Chondrocyte (in vitro differentiated cells): ENCODE results near the gene APLF. TPM values are rescaled to one million over a fixed set of nuclear protein-coding genes. Genes with fewer than 3 reads are reported as not detected.
"Not testable (repeated sequence)": the region's sequence is repeated elsewhere in the genome, so short reads cannot be mapped to it uniquely, and the experiment has no call there.

Experiments
- DNase-seq: peaks from one replicate; pipeline ENCODE4 v3.0.0; 2021; ENCODE audit warnings: mixed read lengths, low spot score
- H3K27ac Mint-ChIP-seq: one replicate; pipeline ENCODE4 v1.8.0; 2021; ENCODE audit warnings: mild to moderate bottlenecking, moderate library complexity, mixed read lengths; ENCODE audit not compliant: unreplicated experiment
- H3K27me3 Mint-ChIP-seq: 2 replicates; pipeline ENCODE4 v1.8.0; 2021; ENCODE audit warnings: low read depth, mixed read lengths
- H3K36me3 Mint-ChIP-seq: 2 replicates; pipeline ENCODE4 v1.8.0; 2021; ENCODE audit warnings: low read depth, mixed read lengths
- H3K4me1 Mint-ChIP-seq: 2 replicates; pipeline ENCODE4 v1.8.0; 2021; ENCODE audit warnings: low read depth, mild to moderate bottlenecking, mixed read lengths
- H3K4me3 Mint-ChIP-seq: one replicate; pipeline ENCODE4 v1.8.0; 2021; ENCODE audit warnings: mild to moderate bottlenecking, moderate library complexity, mixed read lengths; ENCODE audit not compliant: unreplicated experiment
- H3K9me3 Mint-ChIP-seq: 2 replicates; pipeline ENCODE4 v1.8.0; 2021; ENCODE audit warnings: low read depth, mixed read lengths
- CTCF ChIP-seq: fragments of 200-600 bp; sonication (generic); IDR thresholded peaks from 2 replicates; pipeline ENCODE4 v1.5.0; 2021; ENCODE audit warnings: antibody characterized with exemption, mild to moderate bottlenecking, moderate library complexity
- total RNA-seq: library from RNA; stranded (reverse); gene quantifications from 3 replicates; pipeline ENCODE4 v1.2.1, GENCODE V29; 2021

The APLF gene
- total RNA-seq, 1 donor from 2014 or later = 3.9 TPM

GRCh38 chr2:68435615-68436014 is 31.8 kb upstream of the APLF start:
- no peaks in the 10 kb centered on the region for H3K27me3 Mint-ChIP-seq
- H3K9me3 Mint-ChIP-seq = no peaks in the 10 kb centered on the region
- H3K36me3 Mint-ChIP-seq = no peaks in the 10 kb centered on the region
- H3K4me3 Mint-ChIP-seq = peak overlapping the region; percentile 42
- TF ChIP-seq CTCF = no peak
- peak overlapping the region; percentile 91 for H3K27ac Mint-ChIP-seq
- H3K4me1 Mint-ChIP-seq = peaks cover 23% of the 10 kb centered on the region
- DNase-seq = no peak

- peak overlapping the region; percentile 46 for H3K4me3 Mint-ChIP-seq
- H3K4me1 Mint-ChIP-seq = peaks cover 28% of the 10 kb centered on the region
- H3K36me3 Mint-ChIP-seq = no peaks in the 10 kb centered on the region
- TF ChIP-seq CTCF = no peak
- no peaks in the 10 kb centered on the region for H3K9me3 Mint-ChIP-seq
- H3K27me3 Mint-ChIP-seq = no peaks in the 10 kb centered on the region
- no peak for DNase-seq
- H3K27ac Mint-ChIP-seq = peak overlapping the region; percentile 91
Observed at GRCh38 chr2:68436270-68436669, 31.1 kb upstream of the APLF start.

GRCh38 chr2:68438455-68439303 is 28.7 kb upstream of the APLF start:
- no peaks in the 10 kb centered on the region for H3K9me3 Mint-ChIP-seq
- H3K27ac Mint-ChIP-seq = no peak overlapping the region
- no peak overlapping the region for H3K4me3 Mint-ChIP-seq
- TF ChIP-seq CTCF = no peak
- H3K27me3 Mint-ChIP-seq = peaks cover 5% of the 10 kb centered on the region
- H3K4me1 Mint-ChIP-seq = peaks cover 32% of the 10 kb centered on the region
- no peak for DNase-seq
- no peaks in the 10 kb centered on the region for H3K36me3 Mint-ChIP-seq

GRCh38 chr2:68441179-68441993 is 26.0 kb upstream of the APLF start:
- no peaks in the 10 kb centered on the region for H3K9me3 Mint-ChIP-seq
- no peak for DNase-seq
- peaks cover 14% of the 10 kb centered on the region for H3K4me1 Mint-ChIP-seq
- no peak overlapping the region for H3K27ac Mint-ChIP-seq
- peak; percentile 97 for TF ChIP-seq CTCF
- peaks cover 9% of the 10 kb centered on the region for H3K27me3 Mint-ChIP-seq
- H3K36me3 Mint-ChIP-seq = no peaks in the 10 kb centered on the region
- H3K4me3 Mint-ChIP-seq = no peak overlapping the region

GRCh38 chr2:68441994-68442322 is 25.4 kb upstream of the APLF start:
- Mint-ChIP-seq H3K27ac (no peak overlapping the region), H3K4me3 (no peak overlapping the region), H3K9me3 (no peaks in the 10 kb centered on the region), H3K36me3 (no peaks in the 10 kb centered on the region), H3K27me3 (peaks cover 9% of the 10 kb centered on the region), H3K4me1 (peaks cover 10% of the 10 kb centered on the region)
- peak; percentile 58 for TF ChIP-seq CTCF
- DNase-seq = no peak

GRCh38 chr2:68446425-68446824 is 21.0 kb upstream of the APLF start:
- H3K27ac Mint-ChIP-seq, H3K9me3 Mint-ChIP-seq, DNase-seq, H3K4me3 Mint-ChIP-seq, H3K27me3 Mint-ChIP-seq, H3K36me3 Mint-ChIP-seq, H3K4me1 Mint-ChIP-seq: not testable (repeated sequence)
